ENCODE data around the gene NCKIPSD. TPM values are rescaled to one million over a fixed set of nuclear protein-coding genes. Genes with fewer than 3 reads are reported as not detected.

NCKIPSD gene
- total RNA-seq, 1 donor from 2014 or later: 45.5 TPM

- intact Hi-C loops (cut with micrococcal nuclease): no loop called here
- H3K4me3 Mint-ChIP-seq: no peak overlapping the region
Observed at GRCh38 chr3:48692551-48692950, 6.8 kb upstream of the NCKIPSD start.

DNA sequence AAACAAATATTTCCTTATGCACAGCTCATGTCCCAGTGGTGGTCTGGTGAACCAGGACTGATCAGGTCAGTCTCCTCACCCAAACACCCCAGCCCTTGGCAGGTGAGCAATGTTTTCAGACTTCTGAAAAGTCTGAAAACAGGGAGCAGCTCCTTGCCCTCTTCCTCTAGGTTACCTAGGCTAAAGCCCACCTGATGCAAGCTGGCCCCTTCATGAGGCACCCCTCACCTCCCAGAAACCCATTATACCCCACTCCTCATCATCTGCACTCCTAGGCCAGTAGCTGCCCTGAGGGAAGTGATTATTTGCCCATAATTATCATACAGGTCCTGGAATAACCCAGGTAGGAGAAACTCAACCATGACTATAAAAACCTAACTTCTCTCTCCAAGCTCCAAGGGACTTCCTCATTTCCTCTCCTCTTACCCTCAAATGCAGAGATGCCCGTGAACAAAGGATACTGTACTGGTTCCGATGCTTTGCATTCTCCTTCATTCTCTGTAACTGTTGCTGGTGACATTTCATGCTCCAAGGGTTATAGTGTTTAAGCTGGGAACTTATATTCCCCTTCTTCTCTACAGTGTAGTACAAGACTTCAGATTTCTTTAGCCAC, 5.2 kb upstream of the NCKIPSD start:
- Mint-ChIP-seq H3K9me3 (no peaks in the 10 kb centered on the region), H3K27me3 (ENCODE audit: insufficient read depth) (no peaks in the 10 kb centered on the region), H3K27ac (no peak overlapping the region), H3K4me3 (no peak overlapping the region), H3K4me1 (ENCODE audit: low read depth) (peaks cover 8% of the 10 kb centered on the region), H3K36me3 (ENCODE audit: low read depth) (peaks cover 33% of the 10 kb centered on the region)
- DNase-seq (ENCODE audit: low spot score): no peak
- intact Hi-C loops (cut with micrococcal nuclease): no loop called here

More at GRCh38 chr3:48692551-48692950, 6.8 kb upstream of the NCKIPSD start:
- no peak for DNase-seq (ENCODE audit: low spot score)
- H3K27me3 Mint-ChIP-seq (ENCODE audit: insufficient read depth): no peaks in the 10 kb centered on the region
- peaks cover 33% of the 10 kb centered on the region for H3K36me3 Mint-ChIP-seq (ENCODE audit: low read depth)
- no peaks in the 10 kb centered on the region for H3K4me1 Mint-ChIP-seq (ENCODE audit: low read depth)
- H3K27ac Mint-ChIP-seq: no peak overlapping the region
- no peaks in the 10 kb centered on the region for H3K9me3 Mint-ChIP-seq

DNA sequence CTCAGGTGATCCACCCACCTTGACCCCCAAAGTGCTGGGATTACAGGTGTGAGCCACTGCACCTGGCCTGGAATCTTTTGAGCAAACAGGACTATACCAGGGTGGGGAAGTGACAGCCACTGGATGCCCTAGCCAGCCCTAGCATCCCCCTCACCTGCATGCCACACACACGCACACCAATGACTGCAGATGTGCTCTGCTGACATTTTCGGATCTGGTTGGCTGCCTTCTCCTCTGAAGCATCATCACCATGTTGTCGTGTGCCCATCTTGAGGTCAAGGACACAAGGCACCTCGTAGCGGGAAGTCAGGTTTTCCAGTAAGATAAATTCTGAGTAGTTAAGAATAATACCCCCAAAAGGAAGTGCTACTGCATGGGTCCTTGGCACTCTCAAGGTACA, 3.7 kb upstream of the NCKIPSD start:
- Mint-ChIP-seq H3K4me3 (no peak overlapping the region), H3K4me1 (ENCODE audit: low read depth) (peaks cover 18% of the 10 kb centered on the region), H3K27ac (no peak overlapping the region), H3K27me3 (ENCODE audit: insufficient read depth) (no peaks in the 10 kb centered on the region), H3K36me3 (ENCODE audit: low read depth) (peaks cover 33% of the 10 kb centered on the region), H3K9me3 (no peaks in the 10 kb centered on the region)
- intact Hi-C loops (cut with micrococcal nuclease): loop anchor here (10.0 kb wide), 1 partner anchor 405 kb away; the partner anchor contains the start of gene QRICH1
- DNase-seq (ENCODE audit: low spot score): no peak

GRCh38 chr3:48688737-48689075, 3.0 kb upstream of the NCKIPSD start:
- no peaks in the 10 kb centered on the region for H3K27me3 Mint-ChIP-seq (ENCODE audit: insufficient read depth)
- DNase-seq (ENCODE audit: low spot score): no peak
- H3K4me3 Mint-ChIP-seq: no peak overlapping the region
- no peak overlapping the region for H3K27ac Mint-ChIP-seq
- intact Hi-C loops (cut with micrococcal nuclease): loop anchor here (10.0 kb wide), 1 partner anchor 406 kb away; the partner anchor contains the start of gene QRICH1
- H3K9me3 Mint-ChIP-seq: no peaks in the 10 kb centered on the region
- H3K4me1 Mint-ChIP-seq (ENCODE audit: low read depth): peaks cover 24% of the 10 kb centered on the region
- H3K36me3 Mint-ChIP-seq (ENCODE audit: low read depth): peaks cover 33% of the 10 kb centered on the region

- no peaks in the 10 kb centered on the region for H3K9me3 Mint-ChIP-seq
- no peaks in the 10 kb centered on the region for H3K27me3 Mint-ChIP-seq (ENCODE audit: insufficient read depth)
- peaks cover 33% of the 10 kb centered on the region for H3K36me3 Mint-ChIP-seq (ENCODE audit: low read depth)
- no peak overlapping the region for H3K27ac Mint-ChIP-seq
- intact Hi-C loops (cut with micrococcal nuclease): loop anchor here (10.0 kb wide), 1 partner anchor 407 kb away; the partner anchor contains the start of gene QRICH1
- peaks cover 30% of the 10 kb centered on the region for H3K4me1 Mint-ChIP-seq (ENCODE audit: low read depth)
- H3K4me3 Mint-ChIP-seq: no peak overlapping the region
- DNase-seq (ENCODE audit: low spot score): no peak
Observed at GRCh38 chr3:48688032-48688736, 2.5 kb upstream of the NCKIPSD start.

GRCh38 chr3:48687220-48687678, 1.5 kb upstream of the NCKIPSD start:
- H3K36me3 Mint-ChIP-seq (ENCODE audit: low read depth): peaks cover 31% of the 10 kb centered on the region
- no peak for DNase-seq (ENCODE audit: low spot score)
- intact Hi-C loops (cut with micrococcal nuclease): loop anchor here (10.0 kb wide), 1 partner anchor 408 kb away; the partner anchor contains the start of gene QRICH1
- H3K4me3 Mint-ChIP-seq: no peak overlapping the region
- H3K9me3 Mint-ChIP-seq: no peaks in the 10 kb centered on the region
- H3K4me1 Mint-ChIP-seq (ENCODE audit: low read depth): peaks cover 36% of the 10 kb centered on the region
- no peak overlapping the region for H3K27ac Mint-ChIP-seq
- no peaks in the 10 kb centered on the region for H3K27me3 Mint-ChIP-seq (ENCODE audit: insufficient read depth)

- H3K27ac Mint-ChIP-seq: peak overlapping the region; percentile 74
- peak overlapping the region; percentile 97 for H3K4me3 Mint-ChIP-seq
- H3K27me3 Mint-ChIP-seq (ENCODE audit: insufficient read depth): no peaks in the 10 kb centered on the region
- H3K4me1 Mint-ChIP-seq (ENCODE audit: low read depth): peaks cover 36% of the 10 kb centered on the region
- peaks cover 29% of the 10 kb centered on the region for H3K36me3 Mint-ChIP-seq (ENCODE audit: low read depth)
- H3K9me3 Mint-ChIP-seq: no peaks in the 10 kb centered on the region
- intact Hi-C loops (cut with micrococcal nuclease): loop anchor here (10.0 kb wide), 1 partner anchor 408 kb away; the partner anchor contains the start of gene QRICH1
- DNase-seq (ENCODE audit: low spot score): no peak
Observed at GRCh38 chr3:48686538-48687219, 964 bp upstream of the NCKIPSD start.

DNA sequence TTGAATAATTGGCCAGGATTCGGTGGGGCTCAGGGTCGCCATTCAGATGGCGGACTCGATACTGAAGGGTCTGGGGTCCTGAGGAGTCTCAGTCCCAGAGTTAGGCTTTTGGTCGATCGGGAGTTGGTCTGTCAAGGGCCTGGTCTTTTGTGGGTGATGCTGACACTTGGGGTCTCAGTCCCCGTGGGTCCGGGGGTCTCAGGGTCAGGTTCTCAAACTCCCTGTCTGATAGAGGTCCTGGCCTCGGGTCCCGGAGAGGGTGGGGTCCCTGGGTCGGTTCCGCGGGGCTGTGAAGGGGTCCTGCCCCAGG, 467 bp downstream of the NCKIPSD start:
- Mint-ChIP-seq H3K27me3 (ENCODE audit: insufficient read depth) (no peaks in the 10 kb centered on the region), H3K27ac (peak overlapping the region; percentile 48), H3K4me3 (peak overlapping the region; percentile 97), H3K4me1 (ENCODE audit: low read depth) (peaks cover 44% of the 10 kb centered on the region), H3K9me3 (no peaks in the 10 kb centered on the region), H3K36me3 (ENCODE audit: low read depth) (peaks cover 30% of the 10 kb centered on the region)
- intact Hi-C loops (cut with micrococcal nuclease): loop anchor here (1.0 to 10.0 kb wide), 7 partner anchors 21 to 410 kb away; partner anchors contain the start of genes IP6K2, PFKFB4, QRICH1 and UQCRC1
- DNase-seq (ENCODE audit: low spot score): no peak

DNA sequence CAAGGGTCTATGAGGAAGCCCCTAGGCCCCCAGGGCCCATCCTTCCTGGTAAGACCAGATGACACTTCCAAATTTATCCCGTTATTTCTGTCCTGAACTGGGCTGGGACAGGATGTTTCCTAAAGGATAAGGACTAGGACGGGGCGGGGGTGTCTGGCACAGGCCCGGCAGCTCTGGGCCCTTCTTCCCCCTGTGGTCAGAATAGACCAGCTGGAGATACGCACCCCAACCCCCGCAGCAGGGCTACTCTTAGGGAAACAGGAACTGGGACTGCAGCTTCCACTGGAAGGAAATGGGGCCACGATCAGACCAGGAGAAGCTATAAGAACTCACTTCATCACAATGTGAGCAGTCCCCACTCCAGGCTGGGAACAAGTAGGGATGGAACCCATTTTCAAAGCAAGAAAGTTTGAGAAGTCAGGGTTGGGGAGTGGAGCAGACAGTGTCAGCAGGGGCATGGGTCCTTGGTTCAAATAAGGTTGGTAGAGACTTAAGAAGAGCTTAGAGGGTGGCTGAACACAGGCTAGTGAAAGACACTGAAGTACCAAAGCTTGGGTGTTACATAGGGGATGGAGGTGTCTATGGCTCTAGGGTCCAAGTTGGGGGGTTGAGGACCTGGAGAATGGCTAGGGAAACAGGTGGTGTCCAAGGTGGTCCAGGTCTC, 1.1 kb downstream of the NCKIPSD start:
- peak overlapping the region; percentile 95 for H3K27ac Mint-ChIP-seq
- intact Hi-C loops (cut with micrococcal nuclease): loop anchor here (1.0 to 10.0 kb wide), 7 partner anchors 20 to 410 kb away; partner anchors contain the start of genes IP6K2, PFKFB4, QRICH1 and UQCRC1
- H3K27me3 Mint-ChIP-seq (ENCODE audit: insufficient read depth): no peaks in the 10 kb centered on the region
- peaks cover 27% of the 10 kb centered on the region for H3K36me3 Mint-ChIP-seq (ENCODE audit: low read depth)
- H3K4me1 Mint-ChIP-seq (ENCODE audit: low read depth): peaks cover 45% of the 10 kb centered on the region
- no peak for DNase-seq (ENCODE audit: low spot score)
- peak overlapping the region; percentile 97 for H3K4me3 Mint-ChIP-seq
- no peaks in the 10 kb centered on the region for H3K9me3 Mint-ChIP-seq

DNA sequence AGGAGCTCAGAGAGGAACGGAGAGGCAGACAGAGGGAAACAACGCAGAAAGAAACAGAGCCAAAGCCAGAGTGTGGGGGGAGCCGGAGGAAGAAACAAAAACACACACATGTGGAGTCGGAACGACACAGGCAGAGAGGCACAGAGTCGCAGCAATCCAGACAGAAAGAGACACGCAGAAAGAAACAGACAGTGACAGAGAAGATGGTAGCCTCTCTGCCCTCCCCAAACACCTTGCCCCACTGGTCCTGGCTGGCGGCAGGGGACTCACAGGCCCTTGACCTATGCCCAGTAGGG, 1.7 kb downstream of the NCKIPSD start:
- Mint-ChIP-seq H3K4me3 (peak overlapping the region; percentile 83), H3K4me1 (ENCODE audit: low read depth) (peaks cover 45% of the 10 kb centered on the region), H3K36me3 (ENCODE audit: low read depth) (peaks cover 27% of the 10 kb centered on the region), H3K27ac (peak overlapping the region; percentile 59), H3K9me3 (no peaks in the 10 kb centered on the region), H3K27me3 (ENCODE audit: insufficient read depth) (no peaks in the 10 kb centered on the region)
- DNase-seq (ENCODE audit: low spot score): no peak
- intact Hi-C loops (cut with micrococcal nuclease): loop anchor here (10.0 kb wide), 1 partner anchor 411 kb away; the partner anchor contains the start of gene QRICH1

DNA sequence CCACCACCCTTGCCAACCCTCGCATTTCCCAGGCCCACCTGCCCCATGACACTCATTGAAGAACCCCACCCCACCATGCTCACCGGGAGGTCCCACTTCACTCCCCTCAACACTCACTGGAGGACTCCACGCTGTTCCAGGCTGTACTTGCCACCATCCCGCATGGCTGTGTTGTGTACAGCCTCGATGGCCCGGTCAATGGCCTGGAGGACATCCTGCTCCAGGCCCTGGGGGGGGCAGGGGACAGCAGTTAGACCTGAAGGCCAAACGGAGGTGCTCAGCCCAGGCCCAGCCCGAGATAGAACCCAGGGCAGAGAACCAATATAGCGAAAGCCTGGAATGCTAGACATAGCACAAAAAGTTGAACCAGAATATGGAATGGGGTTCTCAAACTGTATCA, 2.9 kb downstream of the NCKIPSD start:
- no peaks in the 10 kb centered on the region for H3K27me3 Mint-ChIP-seq (ENCODE audit: insufficient read depth)
- H3K4me3 Mint-ChIP-seq: no peak overlapping the region
- peaks cover 45% of the 10 kb centered on the region for H3K4me1 Mint-ChIP-seq (ENCODE audit: low read depth)
- DNase-seq (ENCODE audit: low spot score): no peak
- intact Hi-C loops (cut with micrococcal nuclease): loop anchor here (10.0 kb wide), 1 partner anchor 412 kb away; the partner anchor contains the start of gene QRICH1
- peaks cover 30% of the 10 kb centered on the region for H3K36me3 Mint-ChIP-seq (ENCODE audit: low read depth)
- H3K9me3 Mint-ChIP-seq: no peaks in the 10 kb centered on the region
- no peak overlapping the region for H3K27ac Mint-ChIP-seq

DNA sequence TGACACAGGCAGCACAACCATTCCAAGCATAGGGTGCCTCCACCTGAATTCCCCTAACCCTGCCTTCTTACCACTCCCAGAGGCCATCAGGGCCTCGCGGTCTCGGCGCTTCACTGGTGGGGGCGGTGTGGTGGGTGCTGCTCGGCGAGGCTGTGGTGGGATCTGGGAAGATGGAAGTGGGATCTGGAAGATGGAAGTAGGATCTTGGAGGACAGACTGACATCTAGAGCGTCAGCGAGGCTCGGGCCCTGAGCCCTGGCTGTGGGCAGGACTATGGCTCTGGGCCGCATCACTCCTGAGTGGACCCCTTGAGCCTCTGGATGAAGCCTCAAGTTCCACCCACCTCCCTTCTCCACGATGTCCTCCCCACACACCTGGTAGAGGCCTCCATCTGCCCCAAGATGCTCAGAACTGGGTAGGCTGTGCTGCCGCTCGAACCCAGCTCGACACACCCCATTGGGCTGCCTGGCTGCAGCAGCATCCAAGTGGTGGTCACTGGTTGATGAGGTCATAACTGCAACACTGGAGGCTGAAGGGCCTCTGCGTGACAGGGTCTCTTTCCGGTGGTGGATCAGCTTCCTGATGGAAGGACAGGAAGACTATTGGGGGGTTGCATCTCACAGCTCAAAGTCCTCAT, 3.6 kb downstream of the NCKIPSD start:
- Mint-ChIP-seq H3K36me3 (ENCODE audit: low read depth) (peaks cover 33% of the 10 kb centered on the region), H3K4me3 (no peak overlapping the region), H3K27me3 (ENCODE audit: insufficient read depth) (no peaks in the 10 kb centered on the region), H3K9me3 (no peaks in the 10 kb centered on the region), H3K4me1 (ENCODE audit: low read depth) (peaks cover 45% of the 10 kb centered on the region), H3K27ac (no peak overlapping the region)
- intact Hi-C loops (cut with micrococcal nuclease): loop anchor here (10.0 kb wide), 1 partner anchor 413 kb away; the partner anchor contains the start of gene QRICH1
- no peak for DNase-seq (ENCODE audit: low spot score)

Data from activated T-helper 1 cell treated with anti-CD3 and anti-CD28 coated beads, Interleukin-12 subunit alpha, Interleukin-12 subunit beta, Interleukin-2, Interleukin-4 antibody, amounts not matched to agents 30 ng/mL and 10 ng/mL and 1 ng/mL, durations not matched to agents 14 hours and 24 hours and 36 hours (primary cell).